ENCODE measurements around the gene ITFG2.

ITFG2 gene

DNA sequence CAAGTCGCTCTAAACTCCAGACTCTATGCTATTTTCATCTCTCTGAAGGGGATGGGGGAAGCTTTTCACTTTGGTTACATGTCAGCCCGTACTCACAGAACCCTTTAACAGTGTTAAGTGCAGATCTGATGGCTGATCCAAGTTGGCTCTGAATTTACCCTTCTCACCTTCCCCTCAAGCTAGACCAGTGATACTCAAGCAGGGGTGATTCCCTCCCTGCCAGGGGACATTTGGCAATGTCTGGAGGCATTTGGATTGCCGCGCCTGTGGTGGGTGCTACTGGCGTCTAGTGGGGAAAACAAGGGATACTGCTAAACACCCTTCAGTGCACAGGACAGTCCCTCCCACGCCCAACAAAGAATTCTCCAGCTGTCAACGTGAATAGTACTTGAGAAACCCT lies 50.4 kb downstream of the ITFG2 start:
- TF ChIP-seq, protein P1, sequence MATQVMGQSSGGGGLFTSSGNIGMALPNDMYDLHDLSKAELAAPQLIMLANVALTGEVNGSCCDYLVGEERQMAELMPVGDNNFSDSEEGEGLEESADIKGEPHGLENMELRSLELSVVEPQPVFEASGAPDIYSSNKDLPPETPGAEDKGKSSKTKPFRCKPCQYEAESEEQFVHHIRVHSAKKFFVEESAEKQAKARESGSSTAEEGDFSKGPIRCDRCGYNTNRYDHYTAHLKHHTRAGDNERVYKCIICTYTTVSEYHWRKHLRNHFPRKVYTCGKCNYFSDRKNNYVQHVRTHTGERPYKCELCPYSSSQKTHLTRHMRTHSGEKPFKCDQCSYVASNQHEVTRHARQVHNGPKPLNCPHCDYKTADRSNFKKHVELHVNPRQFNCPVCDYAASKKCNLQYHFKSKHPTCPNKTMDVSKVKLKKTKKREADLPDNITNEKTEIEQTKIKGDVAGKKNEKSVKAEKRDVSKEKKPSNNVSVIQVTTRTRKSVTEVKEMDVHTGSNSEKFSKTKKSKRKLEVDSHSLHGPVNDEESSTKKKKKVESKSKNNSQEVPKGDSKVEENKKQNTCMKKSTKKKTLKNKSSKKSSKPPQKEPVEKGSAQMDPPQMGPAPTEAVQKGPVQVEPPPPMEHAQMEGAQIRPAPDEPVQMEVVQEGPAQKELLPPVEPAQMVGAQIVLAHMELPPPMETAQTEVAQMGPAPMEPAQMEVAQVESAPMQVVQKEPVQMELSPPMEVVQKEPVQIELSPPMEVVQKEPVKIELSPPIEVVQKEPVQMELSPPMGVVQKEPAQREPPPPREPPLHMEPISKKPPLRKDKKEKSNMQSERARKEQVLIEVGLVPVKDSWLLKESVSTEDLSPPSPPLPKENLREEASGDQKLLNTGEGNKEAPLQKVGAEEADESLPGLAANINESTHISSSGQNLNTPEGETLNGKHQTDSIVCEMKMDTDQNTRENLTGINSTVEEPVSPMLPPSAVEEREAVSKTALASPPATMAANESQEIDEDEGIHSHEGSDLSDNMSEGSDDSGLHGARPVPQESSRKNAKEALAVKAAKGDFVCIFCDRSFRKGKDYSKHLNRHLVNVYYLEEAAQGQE (IDR thresholded peaks at IDR 0.05; ENCODE audit: low read depth), result no peak
- TF ChIP-seq CEBPB (IDR thresholded peaks at IDR 0.05), result no peak
- TF ChIP-seq TEAD4 (IDR thresholded peaks at IDR 0.05), result no peak
- TF ChIP-seq EP300 (IDR thresholded peaks at IDR 0.05; ENCODE audit: borderline replicate concordance), result no peak
- no peak for TF ChIP-seq MAX (IDR thresholded peaks at IDR 0.05)

DNA sequence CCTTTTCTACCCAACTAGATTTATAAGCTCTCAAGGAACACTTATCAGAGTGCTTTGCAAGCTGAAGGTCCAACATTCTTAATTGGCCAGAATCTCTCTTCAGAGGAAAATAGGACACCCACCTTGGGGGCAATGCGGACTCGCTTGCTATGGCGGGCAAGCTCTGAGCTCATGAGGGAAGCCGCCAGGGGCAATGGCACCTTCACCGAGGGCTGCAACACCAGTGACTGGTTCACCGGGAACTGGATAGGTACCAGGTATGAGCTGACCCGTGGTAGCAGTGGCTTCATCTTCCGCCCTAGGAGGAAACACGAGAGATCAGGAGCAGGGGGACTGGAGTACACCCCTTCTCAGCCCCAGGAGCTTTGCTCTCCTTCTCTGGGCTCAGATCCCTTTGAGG lies 51.7 kb downstream of the ITFG2 start:
- TF ChIP-seq, protein P1 (IDR thresholded peaks at IDR 0.05; ENCODE audit: low read depth), result no peak
- TF ChIP-seq YY1 (IDR thresholded peaks at IDR 0.05; ENCODE audit: low read depth) (no peak), TEAD4 (IDR thresholded peaks at IDR 0.05) (no peak), MAX (IDR thresholded peaks at IDR 0.05) (no peak), TCF12 (IDR thresholded peaks at IDR 0.05; ENCODE audit: low read depth) (no peak), EP300 (IDR thresholded peaks at IDR 0.05; ENCODE audit: borderline replicate concordance) (no peak), EGR1 (IDR thresholded peaks at IDR 0.05) (no peak), RAD21 (IDR thresholded peaks at IDR 0.05; ENCODE audit: low read depth) (no peak), CREB1 (IDR thresholded peaks at IDR 0.05; ENCODE audit: low read depth) (no peak), CEBPB (IDR thresholded peaks at IDR 0.05) (no peak), FOXM1 (IDR thresholded peaks at IDR 0.05; ENCODE audit: borderline replicate concordance, low read depth) (no peak), NFIC (IDR thresholded peaks at IDR 0.05) (no peak), TAF1 (IDR thresholded peaks at IDR 0.05; ENCODE audit: low read depth) (no peak)
